Amygdala (tissue), 56 donors: ENCODE results near the gene ABCA13.
"Not testable (repeated sequence)": the region's sequence is repeated elsewhere in the genome, so short reads cannot be mapped to it uniquely, and the experiment has no call there.

Experiments used
- DNase-seq, 56 donors: peaks; one replicate each; lab custom pipeline; 2025; lab: John Stamatoyannopoulos, UW

Gene ABCA13, protein sequence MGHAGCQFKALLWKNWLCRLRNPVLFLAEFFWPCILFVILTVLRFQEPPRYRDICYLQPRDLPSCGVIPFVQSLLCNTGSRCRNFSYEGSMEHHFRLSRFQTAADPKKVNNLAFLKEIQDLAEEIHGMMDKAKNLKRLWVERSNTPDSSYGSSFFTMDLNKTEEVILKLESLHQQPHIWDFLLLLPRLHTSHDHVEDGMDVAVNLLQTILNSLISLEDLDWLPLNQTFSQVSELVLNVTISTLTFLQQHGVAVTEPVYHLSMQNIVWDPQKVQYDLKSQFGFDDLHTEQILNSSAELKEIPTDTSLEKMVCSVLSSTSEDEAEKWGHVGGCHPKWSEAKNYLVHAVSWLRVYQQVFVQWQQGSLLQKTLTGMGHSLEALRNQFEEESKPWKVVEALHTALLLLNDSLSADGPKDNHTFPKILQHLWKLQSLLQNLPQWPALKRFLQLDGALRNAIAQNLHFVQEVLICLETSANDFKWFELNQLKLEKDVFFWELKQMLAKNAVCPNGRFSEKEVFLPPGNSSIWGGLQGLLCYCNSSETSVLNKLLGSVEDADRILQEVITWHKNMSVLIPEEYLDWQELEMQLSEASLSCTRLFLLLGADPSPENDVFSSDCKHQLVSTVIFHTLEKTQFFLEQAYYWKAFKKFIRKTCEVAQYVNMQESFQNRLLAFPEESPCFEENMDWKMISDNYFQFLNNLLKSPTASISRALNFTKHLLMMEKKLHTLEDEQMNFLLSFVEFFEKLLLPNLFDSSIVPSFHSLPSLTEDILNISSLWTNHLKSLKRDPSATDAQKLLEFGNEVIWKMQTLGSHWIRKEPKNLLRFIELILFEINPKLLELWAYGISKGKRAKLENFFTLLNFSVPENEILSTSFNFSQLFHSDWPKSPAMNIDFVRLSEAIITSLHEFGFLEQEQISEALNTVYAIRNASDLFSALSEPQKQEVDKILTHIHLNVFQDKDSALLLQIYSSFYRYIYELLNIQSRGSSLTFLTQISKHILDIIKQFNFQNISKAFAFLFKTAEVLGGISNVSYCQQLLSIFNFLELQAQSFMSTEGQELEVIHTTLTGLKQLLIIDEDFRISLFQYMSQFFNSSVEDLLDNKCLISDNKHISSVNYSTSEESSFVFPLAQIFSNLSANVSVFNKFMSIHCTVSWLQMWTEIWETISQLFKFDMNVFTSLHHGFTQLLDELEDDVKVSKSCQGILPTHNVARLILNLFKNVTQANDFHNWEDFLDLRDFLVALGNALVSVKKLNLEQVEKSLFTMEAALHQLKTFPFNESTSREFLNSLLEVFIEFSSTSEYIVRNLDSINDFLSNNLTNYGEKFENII (N-terminal part only)

DNA sequence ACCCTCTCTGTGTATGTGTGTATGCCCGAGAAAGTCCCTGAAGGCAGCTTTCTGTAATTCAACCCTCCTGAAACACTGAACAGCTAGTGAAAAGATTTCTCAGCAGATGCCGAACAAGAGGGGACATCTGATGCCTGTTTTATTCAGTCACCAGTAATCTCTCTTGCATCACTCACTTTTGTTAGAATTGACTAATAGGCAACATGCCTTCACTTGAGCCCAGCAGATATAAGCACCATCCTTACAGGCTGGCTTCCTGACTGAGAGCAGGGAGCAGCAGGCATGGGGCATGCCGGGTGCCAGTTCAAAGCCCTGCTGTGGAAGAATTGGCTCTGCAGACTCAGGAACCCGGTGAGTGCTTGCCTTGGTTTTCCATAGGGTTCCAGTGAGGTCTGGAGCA, at the start of gene ABCA13:
ABCA13 (plus strand) TSS at position 257 of the 400 bp plus-strand sequence; CDS start at position 283, 26 bp downstream.
- no peak for DNase-seq

DNA sequence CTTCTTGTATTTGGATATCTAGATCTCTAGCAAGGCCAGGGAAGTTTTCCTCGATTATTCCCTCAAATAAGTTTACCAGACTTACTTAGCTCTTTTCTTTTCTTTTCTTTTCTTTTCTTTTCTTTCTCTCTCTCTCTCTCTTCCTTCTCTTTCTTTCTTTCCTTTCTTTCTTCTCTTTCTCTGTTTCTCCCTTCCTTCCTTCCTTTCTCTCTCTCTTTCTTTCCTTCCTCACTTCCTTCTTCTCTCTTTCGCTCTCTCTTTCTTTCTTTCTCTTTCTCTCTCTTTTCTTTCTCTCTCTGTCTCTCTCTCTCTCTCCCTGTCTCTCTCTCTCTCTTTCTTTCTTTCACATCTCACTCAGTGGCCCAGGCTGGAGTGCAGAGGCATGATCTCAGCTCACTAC, 45.2 kb upstream of the ABCA13 start:
- DNase-seq = no peak

DNA sequence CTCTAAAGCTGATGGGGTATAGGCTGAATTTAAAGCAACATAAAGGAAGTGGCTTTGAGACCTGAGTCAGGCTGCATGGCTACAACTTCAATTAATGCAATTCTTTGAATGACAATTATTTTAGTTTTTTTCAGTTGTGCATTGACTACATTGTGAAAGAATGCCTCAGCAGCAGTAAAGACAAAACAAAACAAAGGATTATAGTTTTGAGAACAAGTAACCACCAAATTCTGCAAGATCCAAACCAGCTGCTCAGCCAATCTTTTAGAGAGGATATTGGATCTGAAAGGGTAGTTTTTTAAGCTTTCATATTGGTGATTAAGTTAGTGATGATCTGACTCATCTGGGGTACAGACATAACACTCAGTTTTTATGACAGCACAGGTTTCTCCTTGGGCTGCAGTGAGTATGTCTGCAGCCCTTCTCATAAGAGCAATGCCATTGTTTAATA, 40.6 kb upstream of the ABCA13 start:
- DNase-seq = no peak

DNA sequence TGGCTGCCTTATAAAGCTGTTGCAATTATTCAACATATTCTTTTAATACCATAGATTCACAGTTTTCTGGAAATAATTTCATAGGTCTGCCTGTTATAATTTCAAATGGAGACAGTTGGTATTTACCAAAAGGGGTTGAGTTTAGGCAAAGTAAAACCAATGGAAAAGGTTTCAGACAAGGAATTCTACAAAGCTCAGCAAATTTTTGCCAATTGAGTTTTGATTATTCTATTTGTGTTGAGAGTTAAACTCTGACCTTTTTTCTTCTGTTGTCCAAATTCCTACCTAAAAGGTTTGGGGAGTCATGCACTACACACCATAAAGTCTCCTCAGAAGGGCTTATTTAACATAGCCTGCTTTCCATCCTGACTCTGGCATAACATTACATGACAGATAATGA, 38.5 kb upstream of the ABCA13 start:
- DNase-seq = no peak

DNA sequence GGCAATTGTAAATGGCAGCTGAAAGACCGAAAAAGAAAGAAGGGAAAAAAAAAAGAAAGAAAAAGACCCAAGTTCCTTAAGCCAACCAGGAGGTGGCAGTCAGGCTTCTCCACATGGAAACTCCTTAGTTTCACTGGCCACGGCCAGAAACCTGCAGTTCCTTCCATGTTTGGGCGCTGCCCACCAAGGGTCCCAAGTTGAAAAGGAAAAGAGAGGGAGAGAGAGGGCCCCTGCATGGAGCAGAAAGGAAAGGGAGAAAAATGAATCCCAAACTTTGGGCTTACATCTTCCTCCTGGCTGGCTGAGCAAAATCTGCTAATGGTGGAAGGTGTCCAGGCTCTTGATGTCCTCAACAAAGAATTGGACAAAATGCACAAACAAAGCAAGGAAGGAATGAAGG, 31.8 kb upstream of the ABCA13 start:
- DNase-seq = no peak

DNA sequence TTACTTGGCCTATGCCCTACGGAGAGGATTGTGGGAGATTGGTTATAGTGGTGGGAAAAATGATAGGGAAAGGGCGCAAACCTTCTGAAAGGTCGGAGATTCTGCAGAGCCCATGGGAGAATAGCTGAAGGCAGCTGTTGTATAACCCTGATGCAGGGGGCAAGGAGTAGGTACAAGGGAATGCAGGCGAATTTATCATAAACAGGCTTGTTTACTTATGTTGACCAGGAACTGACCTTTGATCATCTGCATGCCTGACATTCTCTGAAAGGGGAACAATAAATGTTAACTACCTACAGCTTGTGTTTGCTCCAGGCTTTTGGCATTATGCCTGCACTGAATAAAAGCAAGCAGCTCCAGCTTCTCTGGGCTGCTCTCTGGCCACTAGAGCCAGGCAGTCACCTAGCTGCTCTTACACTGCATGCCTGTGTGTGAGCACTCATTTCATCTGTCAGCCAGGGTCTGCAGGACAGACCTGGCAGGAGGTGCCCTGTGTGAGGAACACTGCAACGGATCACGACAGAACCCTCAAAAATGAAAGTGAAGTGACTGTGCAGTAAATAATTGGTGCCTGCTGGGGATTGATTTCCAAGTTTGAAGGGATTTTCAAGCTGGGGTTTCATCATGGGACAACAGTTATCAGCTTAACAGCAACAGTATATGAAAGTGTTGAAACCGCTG, 31.1 kb upstream of the ABCA13 start:
- no peak for DNase-seq

DNA sequence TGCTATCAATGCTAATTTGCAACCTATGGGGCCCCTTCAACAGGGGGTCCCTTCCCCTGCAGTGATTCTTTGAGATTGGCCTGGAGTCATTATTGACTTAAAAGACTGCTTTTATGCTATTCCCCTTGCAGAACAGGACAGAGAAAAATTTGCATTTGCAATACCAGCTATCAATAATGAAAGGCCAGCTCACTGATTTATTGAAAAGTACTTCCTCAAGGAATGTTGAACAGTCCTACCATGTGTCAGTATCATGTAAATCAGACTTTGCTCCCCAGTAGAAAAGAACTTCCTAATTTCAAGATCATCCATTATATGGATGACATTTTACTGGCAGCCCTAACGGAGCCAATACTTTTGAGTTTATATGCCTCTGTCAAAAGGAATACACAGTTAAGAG, 29.7 kb upstream of the ABCA13 start:
- DNase-seq = no peak

DNA sequence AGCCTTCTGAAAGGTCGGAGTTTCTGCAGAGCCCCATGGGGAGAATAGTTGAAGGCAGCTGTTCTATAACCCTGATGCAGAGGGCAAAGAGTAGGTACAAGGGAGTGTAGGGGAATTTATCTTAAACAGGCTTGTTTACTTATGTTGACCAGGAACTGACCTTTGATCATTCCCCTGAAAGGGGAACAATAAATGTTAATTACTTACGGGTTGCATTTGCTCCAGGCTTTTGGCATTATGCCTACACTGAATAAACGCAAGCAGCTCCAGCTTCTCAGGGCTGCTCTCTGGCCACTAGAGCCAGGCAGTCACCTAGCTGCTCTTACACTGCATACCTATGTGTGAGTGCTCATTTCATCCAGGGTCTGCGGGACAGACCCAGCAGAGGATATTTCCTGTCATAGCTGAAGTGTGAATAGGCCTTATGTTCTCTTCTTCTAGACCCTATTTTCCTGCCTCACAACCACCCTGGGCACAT, 26.9 kb upstream of the ABCA13 start:
- no peak for DNase-seq

DNA sequence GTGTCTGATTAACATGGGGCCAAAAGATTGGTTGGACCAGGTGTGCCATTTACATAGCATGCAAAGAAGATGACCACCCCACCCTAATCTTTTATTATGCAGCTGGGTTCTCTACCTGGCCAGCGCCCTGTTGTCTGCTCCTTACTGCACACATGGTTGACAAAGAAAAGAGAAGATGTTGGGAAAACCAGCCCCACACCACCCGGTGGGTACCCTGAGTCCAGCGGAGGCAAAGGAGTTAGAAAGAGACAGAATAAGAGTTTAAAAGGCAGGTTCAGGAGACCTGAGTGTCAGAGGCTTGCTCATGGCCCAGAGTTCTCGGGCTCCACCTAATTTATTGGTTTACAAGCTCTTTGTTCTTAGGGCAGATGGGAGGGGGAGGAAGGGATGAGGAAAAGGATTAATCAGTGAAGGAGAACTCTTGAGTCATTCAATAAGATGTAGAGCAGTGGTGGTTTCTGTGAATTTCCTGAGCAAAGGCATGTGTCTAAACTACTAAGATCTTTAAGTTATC, 24.1 kb upstream of the ABCA13 start:
- DNase-seq = no peak

DNA sequence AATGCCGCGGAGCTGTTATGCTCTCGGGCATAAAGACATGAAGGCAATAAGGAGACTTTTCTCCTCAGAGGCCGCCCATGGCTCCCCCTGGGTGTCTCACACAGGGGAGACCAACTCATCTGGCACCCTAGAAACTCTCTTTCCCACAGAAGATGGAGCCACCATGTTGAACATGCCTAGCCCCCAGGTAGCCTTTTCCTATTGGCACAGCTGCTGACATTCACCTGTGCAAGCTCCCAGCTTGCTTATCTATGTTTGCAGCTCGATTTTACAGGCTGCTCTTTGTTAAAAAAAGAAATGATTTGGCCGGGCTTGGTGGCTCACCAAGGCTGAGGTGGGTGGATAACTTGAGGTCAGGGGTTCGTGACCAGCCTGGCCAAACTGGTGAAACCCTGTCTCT, 23.6 kb upstream of the ABCA13 start:
- DNase-seq = not testable (repeated sequence)

DNA sequence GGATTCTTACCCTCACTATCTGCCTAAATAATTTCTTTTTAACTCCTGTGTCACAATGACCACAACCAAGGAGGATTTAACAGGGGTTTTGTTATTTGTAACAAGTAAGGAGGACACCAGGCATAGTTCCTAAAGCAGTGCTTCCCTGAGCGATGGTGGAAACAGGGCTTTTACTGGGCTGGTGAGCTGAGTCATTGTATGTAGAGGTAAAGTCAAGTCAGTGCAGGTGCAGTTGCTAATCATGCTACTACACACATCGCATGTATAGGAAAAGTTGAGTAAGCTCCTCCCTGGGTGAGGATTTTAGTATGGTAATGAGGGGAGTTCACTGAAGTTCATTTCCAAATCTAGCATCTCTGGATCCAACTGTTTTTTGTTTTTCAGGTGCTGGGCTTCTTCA, 22.9 kb upstream of the ABCA13 start:
- DNase-seq = no peak

DNA sequence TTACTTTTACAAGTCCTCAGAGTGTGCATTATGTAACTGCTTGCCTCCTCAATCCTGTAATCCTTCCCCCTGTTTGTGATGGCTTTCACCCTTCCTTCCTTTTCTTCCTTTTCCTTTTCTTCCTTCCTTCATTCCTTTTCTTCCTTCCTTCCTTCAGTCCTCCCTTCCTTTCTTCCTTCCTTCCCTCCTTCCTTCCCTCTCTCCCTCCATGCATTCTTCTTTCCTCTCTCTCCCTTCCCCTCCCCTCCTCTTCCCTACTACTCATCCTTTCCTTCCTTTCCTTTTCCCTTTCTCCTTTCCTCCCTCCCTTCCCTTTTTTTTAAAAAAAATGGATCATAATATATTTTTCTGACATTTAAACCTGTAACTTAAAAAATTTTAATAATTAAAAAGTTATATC, 22.2 kb upstream of the ABCA13 start:
- no peak for DNase-seq

DNA sequence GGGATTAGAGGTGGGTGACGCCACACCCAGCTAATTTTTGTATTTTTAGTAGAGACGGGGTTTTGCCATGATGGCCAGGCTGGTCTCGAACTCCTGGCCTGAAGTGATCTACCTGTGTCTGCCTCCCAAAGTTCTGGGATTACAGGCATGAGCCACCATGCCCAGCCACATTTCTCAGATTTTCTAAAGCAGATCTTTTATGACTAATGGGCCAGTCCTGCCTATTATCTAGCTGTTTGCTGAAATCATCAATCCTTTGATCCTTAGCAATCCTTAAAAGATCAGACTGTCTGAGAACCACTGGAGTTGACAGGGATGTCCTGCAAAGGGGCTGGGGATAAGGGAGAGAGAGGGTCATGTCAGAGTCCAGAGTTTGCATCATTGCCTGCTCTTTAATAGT, 21.2 kb upstream of the ABCA13 start:
- no peak for DNase-seq

DNA sequence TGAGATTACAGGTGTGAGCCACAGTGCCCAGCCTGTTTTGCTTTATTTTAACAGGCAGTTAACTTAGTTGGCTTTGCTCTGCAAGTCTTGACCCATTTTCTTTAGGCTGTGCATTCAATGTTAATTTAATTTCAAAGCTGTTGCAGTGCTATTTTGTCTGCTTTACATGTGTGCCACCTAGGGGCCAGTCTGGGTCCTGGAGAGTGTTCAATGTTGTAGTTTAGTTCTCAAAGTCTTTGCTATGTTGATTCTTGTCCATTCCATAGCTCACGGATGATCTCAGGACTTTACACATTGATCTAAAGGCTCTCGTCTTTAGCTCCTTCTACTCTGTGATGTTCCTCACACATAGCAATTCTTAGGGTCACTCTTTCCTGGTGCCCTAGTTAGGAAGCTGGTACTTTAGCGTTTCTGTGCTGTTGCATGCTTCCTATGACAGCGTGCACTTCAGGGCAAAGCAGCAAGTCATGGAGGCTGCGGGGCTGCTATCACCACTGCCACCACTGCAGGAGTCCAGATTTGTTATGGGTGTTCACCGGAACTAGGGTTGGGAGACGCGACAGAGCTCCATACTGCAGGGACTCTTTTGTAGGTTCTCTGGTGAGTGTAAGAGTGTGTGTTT, 16.4 kb upstream of the ABCA13 start:
- DNase-seq = no peak

DNA sequence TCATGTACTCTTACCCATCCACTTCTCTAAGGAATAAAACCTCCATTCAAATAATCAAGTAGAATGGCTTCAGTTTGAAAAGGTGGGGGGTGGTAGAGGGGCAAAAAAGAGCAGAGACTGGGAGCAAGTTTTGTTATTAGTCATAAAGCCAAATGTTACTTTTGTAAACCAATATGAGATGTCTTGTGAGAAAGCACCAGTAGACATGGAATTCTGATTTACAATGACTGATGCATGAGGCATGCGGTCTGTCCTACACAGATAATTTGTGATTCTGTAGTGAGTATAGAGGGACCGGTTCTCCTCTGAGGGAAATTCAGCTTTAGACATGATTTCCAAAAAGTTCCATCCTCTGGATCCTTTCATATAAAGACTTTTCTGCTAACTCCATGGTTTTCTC, 12.9 kb upstream of the ABCA13 start:
- no peak for DNase-seq

DNA sequence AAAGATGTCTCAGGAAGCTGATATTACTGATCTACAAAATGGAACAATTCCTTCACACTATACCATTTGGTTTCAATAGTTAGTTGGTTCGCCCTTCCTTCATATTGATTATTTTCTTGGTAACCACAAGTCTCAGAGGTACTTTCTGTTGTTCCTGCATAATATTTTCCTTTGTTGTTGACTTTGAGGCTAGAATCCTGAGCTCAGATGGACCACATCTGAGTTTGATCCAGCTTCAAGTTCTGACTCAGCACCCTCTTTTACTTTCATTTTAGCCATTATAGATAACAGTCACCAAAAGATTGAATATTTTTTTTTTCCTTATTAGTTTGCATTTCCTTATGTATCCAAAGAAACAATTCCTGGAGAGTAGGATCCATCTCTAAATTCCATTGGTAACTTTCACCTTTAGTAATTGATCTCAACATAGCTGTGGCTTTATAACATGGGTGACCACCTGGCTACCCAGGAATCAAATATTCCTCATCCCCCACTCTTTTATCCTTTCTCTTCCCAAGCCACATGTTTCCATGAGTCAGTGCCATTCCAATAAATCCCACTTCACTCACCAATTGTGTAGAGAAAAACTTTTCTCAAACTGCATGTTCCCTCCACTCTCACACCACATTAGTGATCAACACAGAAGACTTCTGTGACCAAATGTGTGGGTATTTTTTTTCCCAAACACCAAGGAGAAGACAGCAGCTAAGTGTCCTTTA, 9.7 kb upstream of the ABCA13 start:
- DNase-seq = no peak

DNA sequence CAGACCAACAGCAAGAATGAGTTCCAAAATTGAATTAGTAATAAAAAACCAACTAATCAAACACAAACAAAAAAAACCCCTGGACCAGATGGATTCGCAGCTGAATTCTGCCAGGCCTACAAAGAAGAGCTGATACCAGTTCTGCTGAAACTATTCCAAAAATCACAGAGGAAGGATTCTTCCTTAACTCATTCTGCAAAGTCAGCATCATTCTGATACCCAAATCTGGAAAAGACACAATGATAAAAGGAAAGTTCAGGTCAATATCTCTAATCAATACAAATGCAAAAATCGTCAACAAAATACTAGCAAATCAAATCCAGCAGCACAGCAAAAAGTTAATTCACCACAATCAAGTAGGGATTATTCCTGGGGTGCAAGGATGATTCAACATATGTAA, 6.1 kb upstream of the ABCA13 start:
- no peak for DNase-seq

DNA sequence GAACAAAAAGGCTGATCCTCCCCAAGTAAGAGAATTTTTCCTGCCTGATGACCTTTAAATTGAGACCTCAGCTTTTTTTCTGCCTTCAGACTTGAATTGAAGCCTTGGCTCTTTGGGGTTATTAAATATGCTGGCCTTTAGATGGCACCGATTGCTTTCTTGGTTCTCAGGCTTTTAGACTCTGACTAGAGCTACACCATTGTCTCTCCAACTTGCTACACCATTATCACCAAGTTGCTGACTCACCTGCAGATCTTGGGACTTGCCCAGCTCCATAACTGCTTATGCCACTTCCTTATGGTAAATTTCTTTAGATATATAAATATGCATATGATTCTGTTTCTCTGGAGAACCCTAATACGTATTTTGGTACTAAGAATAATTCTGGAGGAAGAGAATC, 3.1 kb upstream of the ABCA13 start:
- no peak for DNase-seq

DNA sequence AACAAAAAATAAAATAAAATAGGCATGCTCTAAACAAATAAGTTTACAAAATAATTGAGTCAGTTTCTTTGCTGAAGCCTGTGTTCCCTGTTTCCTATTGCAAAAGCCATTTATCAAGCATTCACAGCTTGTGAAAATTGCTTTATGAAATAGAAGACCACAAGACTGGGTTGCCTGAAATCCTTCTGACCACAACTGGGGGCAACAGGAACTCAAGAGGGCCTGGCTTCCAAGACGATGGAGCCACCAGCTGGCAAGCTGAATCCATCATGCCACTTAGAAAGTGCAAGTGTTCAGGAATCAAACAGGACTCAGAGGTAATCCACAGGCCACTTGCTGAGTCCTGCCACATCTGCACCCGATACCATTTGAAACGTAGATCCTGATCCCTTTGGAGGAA, 752 bp upstream of the ABCA13 start:
- no peak for DNase-seq
